GM23248 (cell line): ENCODE measurements around the gene CACNA1B. TPM values are rescaled to one million over a fixed set of nuclear protein-coding genes. Genes with fewer than 3 reads are reported as not detected.

ENCODE experiments used
- DNase-seq: peaks from one replicate; pipeline ENCODE4 v3.0.0-alpha.2; 2015
- H2AFZ ChIP-seq: fragments of 200-600 bp; sonication (generic); 2 replicates; pipeline ENCODE4 v1.6.1; 2016; ENCODE audit warnings: antibody characterized with exemption
- H3F3A ChIP-seq: fragments of 200-600 bp; sonication (generic); 2 replicates; pipeline ENCODE4 v1.6.1; 2016; ENCODE audit warnings: mild to moderate bottlenecking, antibody characterized with exemption, mixed run types; ENCODE audit not compliant: insufficient read depth
- H3K27ac ChIP-seq: fragments of 200-600 bp; sonication (generic); 2 replicates; pipeline ENCODE4 v1.5.1; 2016; ENCODE audit warnings: mild to moderate bottlenecking
- H3K27me3 ChIP-seq: fragments of 200-600 bp; sonication (generic); replicated peaks from 2 replicates; pipeline ENCODE4 v1.6.1; 2016; ENCODE audit warnings: mild to moderate bottlenecking; ENCODE audit not compliant: insufficient read depth
- H3K36me3 ChIP-seq: fragments of 200-600 bp; sonication (generic); 2 replicates; pipeline ENCODE4 v1.6.1; 2016; ENCODE audit warnings: low read depth, mild to moderate bottlenecking
- H3K4me1 ChIP-seq: fragments of 200-600 bp; sonication (generic); 2 replicates; pipeline ENCODE4 v1.6.1; 2016; ENCODE audit warnings: mild to moderate bottlenecking; ENCODE audit not compliant: insufficient read depth
- H3K4me2 ChIP-seq: fragments of 200-600 bp; sonication (generic); one replicate; pipeline ENCODE4 v1.6.1; 2016; ENCODE audit warnings: mild to moderate bottlenecking; ENCODE audit not compliant: unreplicated experiment
- H3K4me3 ChIP-seq: fragments of 200-600 bp; sonication (generic); 2 replicates; pipeline ENCODE4 v1.5.1; 2016; ENCODE audit warnings: mild to moderate bottlenecking
- H3K79me2 ChIP-seq: fragments of 200-600 bp; sonication (generic); 2 replicates; pipeline ENCODE4 v1.6.1; 2016; ENCODE audit warnings: mild to moderate bottlenecking; ENCODE audit not compliant: insufficient read depth
- H3K9ac ChIP-seq: fragments of 200-600 bp; sonication (generic); 2 replicates; pipeline ENCODE4 v1.6.1; 2016; ENCODE audit warnings: mild to moderate bottlenecking
- H3K9me2 ChIP-seq: fragments of 200-600 bp; sonication (generic); 2 replicates; pipeline ENCODE4 v1.6.1; 2016; ENCODE audit warnings: mixed run types, mild to moderate bottlenecking, moderate library complexity; ENCODE audit not compliant: insufficient read depth
- H3K9me3 ChIP-seq: fragments of 200-600 bp; sonication (generic); one replicate; pipeline ENCODE4 v1.6.1; 2017; ENCODE audit warnings: low read depth
- H4K20me1 ChIP-seq: fragments of 200-600 bp; sonication (generic); 2 replicates; pipeline ENCODE4 v1.6.0; 2016; ENCODE audit not compliant: insufficient read depth
- EZH2 ChIP-seq: fragments of 200-600 bp; sonication (generic); IDR thresholded peaks from 2 replicates; pipeline ENCODE4 v1.6.1; 2018; ENCODE audit warnings: antibody characterized with exemption, mild to moderate bottlenecking; ENCODE audit not compliant: insufficient read depth, poor library complexity, severe bottlenecking
- EZH2phosphoT487 ChIP-seq: fragments of 200-600 bp; sonication (generic); IDR thresholded peaks from 2 replicates; pipeline ENCODE4 v1.6.1; 2018; ENCODE audit warnings: antibody characterized with exemption, moderate library complexity, mild to moderate bottlenecking, low read depth; ENCODE audit not compliant: insufficient read depth
- WGBS, 2 experiments: methylation state at CpG; one replicate each; pipeline ENCODE4 v1.1.6; 2015 to 2017; ENCODE audit warnings: low lambda C conversion rate in 2 of 2, low coverage in 1 of 2; ENCODE audit errors: missing lambda C conversion rate in 2 of 2; 5-methylcytosine and 5-hydroxymethylcytosine counted together
- in situ Hi-C: fragments of 300-500 bp; cut with MboI; formaldehyde crosslinking; loops from 2 replicates; pipeline ENCODE4 v1.15.0; 2020
- polyA plus RNA-seq: library from polyadenylated mRNA; unstranded; fragments of >200 nt; fragmentation: Nextera tagmentation; extraction: Ambion mirVana; gene quantifications from 2 replicates; pipeline ENCODE4 v1.2.1, GENCODE V29; 2016
- total RNA-seq: library from RNA; depleted of rRNA; stranded (reverse); fragments of >200 nt; shearing (Covaris generic); gene quantifications from 2 replicates; pipeline ENCODE4 v1.2.3, GENCODE V29; 2014

The CACNA1B gene
- total and polyA plus RNA-seq, 2 experiments from 2014 or later: not detected

- no peaks in the 10 kb centered on the region for H3K27me3 ChIP-seq
- TF ChIP-seq EZH2: no peak
- TF ChIP-seq EZH2phosphoT487: no peak
- no peaks in the 10 kb centered on the region for H3K9me2 ChIP-seq
- 45 to 50% methylated on average over 6 of the region's 6 CpGs for WGBS, 2 experiments
- H3K79me2 ChIP-seq: no peaks in the 10 kb centered on the region
- H3K36me3 ChIP-seq: no peaks in the 10 kb centered on the region
- no peak overlapping the region for H3K9ac ChIP-seq
- no peak overlapping the region for H3K4me3 ChIP-seq
- in situ Hi-C loops: no loop called here
- no peaks in the 10 kb centered on the region for H3K9me3 ChIP-seq
- H2AFZ ChIP-seq: no peak overlapping the region
- no peak overlapping the region for H3K27ac ChIP-seq
- DNase-seq: no peak
- no peaks in the 10 kb centered on the region for H3F3A ChIP-seq
- H3K4me1 ChIP-seq: no peaks in the 10 kb centered on the region
- no peak overlapping the region for H3K4me2 ChIP-seq
- no peaks in the 10 kb centered on the region for H4K20me1 ChIP-seq
These were observed 184.0 kb downstream of the CACNA1B start for GRCh38 chr9:138061631-138062030.

GRCh38 chr9:138062196-138062595, 184.6 kb downstream of the CACNA1B start:
- no peak overlapping the region for H3K4me3 ChIP-seq
- no peak for TF ChIP-seq EZH2phosphoT487
- no peak for TF ChIP-seq EZH2
- H3K9ac ChIP-seq: no peak overlapping the region
- no peaks in the 10 kb centered on the region for H3K27me3 ChIP-seq
- 24 to 26% methylated on average over 7 of the region's 7 CpGs for WGBS, 2 experiments
- H2AFZ ChIP-seq: no peak overlapping the region
- H3K4me2 ChIP-seq: no peak overlapping the region
- H4K20me1 ChIP-seq: no peaks in the 10 kb centered on the region
- H3K9me3 ChIP-seq: no peaks in the 10 kb centered on the region
- DNase-seq: no peak
- H3K27ac ChIP-seq: no peak overlapping the region
- in situ Hi-C loops: no loop called here
- H3K4me1 ChIP-seq: no peaks in the 10 kb centered on the region
- H3K36me3 ChIP-seq: no peaks in the 10 kb centered on the region
- H3F3A ChIP-seq: no peaks in the 10 kb centered on the region
- H3K79me2 ChIP-seq: no peaks in the 10 kb centered on the region
- H3K9me2 ChIP-seq: no peaks in the 10 kb centered on the region

- no peak overlapping the region for H2AFZ ChIP-seq
These were observed 185.5 kb downstream of the CACNA1B start for GRCh38 chr9:138063033-138063432.

GRCh38 chr9:138063785-138064184, 186.2 kb downstream of the CACNA1B start:
- no peak overlapping the region for H3K4me3 ChIP-seq
- no peak overlapping the region for H3K4me2 ChIP-seq
- 28 to 31% methylated on average over 9 of the region's 9 CpGs for WGBS, 2 experiments
- H3K9ac ChIP-seq: no peak overlapping the region
- H3K27me3 ChIP-seq: no peaks in the 10 kb centered on the region
- no peaks in the 10 kb centered on the region for H3F3A ChIP-seq
- no peaks in the 10 kb centered on the region for H3K4me1 ChIP-seq
- no peak overlapping the region for H3K27ac ChIP-seq
- H3K79me2 ChIP-seq: no peaks in the 10 kb centered on the region
- H2AFZ ChIP-seq: no peak overlapping the region
- H3K9me2 ChIP-seq: no peaks in the 10 kb centered on the region
- TF ChIP-seq EZH2: no peak
- no peak for TF ChIP-seq EZH2phosphoT487
- in situ Hi-C loops: no loop called here
- H4K20me1 ChIP-seq: no peaks in the 10 kb centered on the region
- DNase-seq: no peak
- H3K36me3 ChIP-seq: no peaks in the 10 kb centered on the region
- H3K9me3 ChIP-seq: no peaks in the 10 kb centered on the region

More at GRCh38 chr9:138063033-138063432, 185.5 kb downstream of the CACNA1B start:
- H4K20me1 ChIP-seq: no peaks in the 10 kb centered on the region
- H3K36me3 ChIP-seq: no peaks in the 10 kb centered on the region
- no peak overlapping the region for H3K4me3 ChIP-seq
- no peaks in the 10 kb centered on the region for H3F3A ChIP-seq
- no peaks in the 10 kb centered on the region for H3K4me1 ChIP-seq
- no peaks in the 10 kb centered on the region for H3K27me3 ChIP-seq
- no peak overlapping the region for H3K4me2 ChIP-seq
- no peaks in the 10 kb centered on the region for H3K9me3 ChIP-seq
- in situ Hi-C loops: no loop called here
- 27 to 29% methylated on average over 6 of the region's 6 CpGs for WGBS, 2 experiments
- H3K79me2 ChIP-seq: no peaks in the 10 kb centered on the region
- no peak for TF ChIP-seq EZH2phosphoT487
- H3K9ac ChIP-seq: no peak overlapping the region
- no peak for DNase-seq
- H3K9me2 ChIP-seq: no peaks in the 10 kb centered on the region
- no peak overlapping the region for H3K27ac ChIP-seq

GRCh38 chr9:138064547-138064946, 187.0 kb downstream of the CACNA1B start:
- H2AFZ ChIP-seq: no peak overlapping the region
- no peak overlapping the region for H3K9ac ChIP-seq
- no peaks in the 10 kb centered on the region for H3K27me3 ChIP-seq
- TF ChIP-seq EZH2phosphoT487 (no peak), EZH2 (no peak)
- no peak overlapping the region for H3K4me3 ChIP-seq
- H3K27ac ChIP-seq: no peak overlapping the region
- no peaks in the 10 kb centered on the region for H3K9me3 ChIP-seq
- DNase-seq: no peak
- no peaks in the 10 kb centered on the region for H3K4me1 ChIP-seq
- H3F3A ChIP-seq: no peaks in the 10 kb centered on the region
- in situ Hi-C loops: no loop called here
- H3K4me2 ChIP-seq: no peak overlapping the region
- H3K79me2 ChIP-seq: no peaks in the 10 kb centered on the region
- WGBS, 2 experiments: 24% methylated on average over 7 of the region's 7 CpGs
- H3K9me2 ChIP-seq: no peaks in the 10 kb centered on the region
- no peaks in the 10 kb centered on the region for H3K36me3 ChIP-seq
- no peaks in the 10 kb centered on the region for H4K20me1 ChIP-seq
